Activated CD4-positive, CD25-positive, alpha-beta regulatory T cell treated with anti-CD3 and anti-CD28 coated beads, Interleukin-2, amount 50 U/mL, for 16 hours (primary cell): Measurements from ENCODE around the gene PPP1R12B.

Experiments
- DNase-seq: peaks from one replicate; pipeline ENCODE4 v3.0.0-alpha.2; 2020; ENCODE audit warnings: low read depth, low spot score

Gene PPP1R12B, protein sequence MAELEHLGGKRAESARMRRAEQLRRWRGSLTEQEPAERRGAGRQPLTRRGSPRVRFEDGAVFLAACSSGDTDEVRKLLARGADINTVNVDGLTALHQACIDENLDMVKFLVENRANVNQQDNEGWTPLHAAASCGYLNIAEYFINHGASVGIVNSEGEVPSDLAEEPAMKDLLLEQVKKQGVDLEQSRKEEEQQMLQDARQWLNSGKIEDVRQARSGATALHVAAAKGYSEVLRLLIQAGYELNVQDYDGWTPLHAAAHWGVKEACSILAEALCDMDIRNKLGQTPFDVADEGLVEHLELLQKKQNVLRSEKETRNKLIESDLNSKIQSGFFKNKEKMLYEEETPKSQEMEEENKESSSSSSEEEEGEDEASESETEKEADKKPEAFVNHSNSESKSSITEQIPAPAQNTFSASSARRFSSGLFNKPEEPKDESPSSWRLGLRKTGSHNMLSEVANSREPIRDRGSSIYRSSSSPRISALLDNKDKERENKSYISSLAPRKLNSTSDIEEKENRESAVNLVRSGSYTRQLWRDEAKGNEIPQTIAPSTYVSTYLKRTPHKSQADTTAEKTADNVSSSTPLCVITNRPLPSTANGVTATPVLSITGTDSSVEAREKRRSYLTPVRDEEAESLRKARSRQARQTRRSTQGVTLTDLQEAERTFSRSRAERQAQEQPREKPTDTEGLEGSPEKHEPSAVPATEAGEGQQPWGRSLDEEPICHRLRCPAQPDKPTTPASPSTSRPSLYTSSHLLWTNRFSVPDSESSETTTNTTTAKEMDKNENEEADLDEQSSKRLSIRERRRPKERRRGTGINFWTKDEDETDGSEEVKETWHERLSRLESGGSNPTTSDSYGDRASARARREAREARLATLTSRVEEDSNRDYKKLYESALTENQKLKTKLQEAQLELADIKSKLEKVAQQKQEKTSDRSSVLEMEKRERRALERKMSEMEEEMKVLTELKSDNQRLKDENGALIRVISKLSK

DNA sequence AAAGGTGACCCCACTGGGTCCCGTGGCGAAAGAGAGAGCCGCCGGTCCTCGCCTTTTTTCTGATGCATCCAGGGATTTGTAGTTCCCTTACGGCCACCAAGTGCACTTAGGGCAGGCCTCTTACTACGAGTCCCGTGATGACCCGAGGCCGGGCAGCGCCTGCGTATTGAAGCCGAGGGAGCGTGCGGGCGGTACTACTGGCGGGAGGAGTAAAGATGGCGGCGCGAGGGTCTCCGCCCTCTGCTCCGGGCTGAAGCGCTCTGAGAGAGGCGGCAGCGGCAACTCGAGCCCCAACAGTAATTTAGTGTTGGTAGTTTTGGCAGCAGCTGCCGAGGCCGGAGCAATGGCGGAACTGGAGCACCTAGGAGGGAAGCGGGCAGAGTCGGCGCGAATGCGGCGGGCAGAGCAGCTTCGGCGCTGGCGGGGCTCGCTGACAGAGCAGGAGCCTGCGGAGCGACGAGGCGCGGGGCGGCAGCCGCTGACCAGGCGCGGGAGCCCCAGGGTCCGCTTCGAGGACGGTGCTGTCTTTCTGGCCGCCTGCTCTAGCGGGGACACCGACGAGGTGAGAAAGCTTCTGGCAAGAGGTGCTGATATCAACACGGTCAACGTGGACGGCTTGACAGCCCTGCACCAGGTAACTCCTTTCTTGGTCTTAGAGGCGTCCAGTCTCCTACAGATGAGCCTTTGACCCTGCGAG is at the start of gene PPP1R12B:
Gene PPP1R12B (plus strand): TSS at position 191 of the 697 bp plus-strand sequence. CDS start 153 bp downstream, at position 344.
- peak; percentile 91 for DNase-seq

DNA sequence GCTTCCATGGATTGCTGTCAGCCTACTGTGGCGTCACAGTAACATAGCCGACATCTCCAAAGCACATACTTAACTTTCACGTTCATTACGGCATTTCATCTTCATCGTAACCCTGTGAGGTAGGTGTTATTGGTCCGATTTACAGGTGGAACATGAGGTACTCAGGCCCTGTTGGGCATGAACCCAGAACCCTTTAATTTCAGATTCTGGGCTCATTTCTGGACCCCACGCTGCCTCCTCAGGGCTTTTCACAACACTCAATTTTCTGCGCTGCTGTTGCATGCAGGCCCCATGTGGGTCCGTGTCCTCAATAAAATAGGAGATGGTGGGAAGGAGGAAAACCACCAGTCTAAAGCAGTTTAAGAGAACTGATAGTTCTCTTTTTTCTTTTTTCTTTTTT is 46.3 kb upstream of the PPP1R12B start:
- no peak for DNase-seq

DNA sequence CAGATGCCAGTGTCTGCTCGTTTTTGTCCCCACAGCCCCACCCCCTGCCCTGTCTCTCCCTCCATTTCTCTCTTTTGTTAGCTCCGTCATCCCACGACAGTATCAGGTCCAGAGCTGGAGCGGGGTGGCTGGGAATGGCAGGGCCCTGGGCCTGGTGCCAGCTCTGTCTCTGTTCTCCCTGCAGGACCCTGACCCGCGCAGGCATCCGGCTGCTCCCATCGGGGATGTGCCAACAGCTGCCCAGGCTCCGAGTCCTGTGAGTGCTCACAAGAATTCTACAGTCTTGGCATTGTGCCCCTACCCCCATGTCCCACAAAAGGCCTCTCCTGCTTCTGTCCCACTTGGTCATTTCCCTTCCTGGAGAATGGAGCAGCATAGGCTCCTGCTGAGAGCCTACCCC is 44.1 kb upstream of the PPP1R12B start:
- DNase-seq, result no peak

DNA sequence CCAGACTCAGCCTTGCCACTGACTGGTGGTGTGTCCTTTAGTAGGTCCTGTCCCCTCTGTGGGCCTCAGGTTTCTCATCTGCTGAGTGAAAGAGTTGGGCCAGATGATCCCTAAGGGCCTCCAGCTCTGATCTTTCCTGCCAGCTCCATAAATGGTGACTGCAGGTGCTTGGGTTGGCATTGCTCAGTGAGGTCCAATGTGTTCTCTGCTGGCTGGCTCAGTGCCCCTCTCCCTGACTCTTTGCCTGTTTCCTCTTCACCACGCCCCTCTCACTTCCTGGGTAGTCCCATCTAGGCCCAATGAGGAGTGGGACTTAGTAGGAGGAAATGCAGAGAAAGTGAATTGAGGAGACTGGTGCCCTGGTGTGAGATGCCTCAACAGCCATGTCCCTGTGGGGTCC is 43.3 kb upstream of the PPP1R12B start:
- DNase-seq, result no peak

DNA sequence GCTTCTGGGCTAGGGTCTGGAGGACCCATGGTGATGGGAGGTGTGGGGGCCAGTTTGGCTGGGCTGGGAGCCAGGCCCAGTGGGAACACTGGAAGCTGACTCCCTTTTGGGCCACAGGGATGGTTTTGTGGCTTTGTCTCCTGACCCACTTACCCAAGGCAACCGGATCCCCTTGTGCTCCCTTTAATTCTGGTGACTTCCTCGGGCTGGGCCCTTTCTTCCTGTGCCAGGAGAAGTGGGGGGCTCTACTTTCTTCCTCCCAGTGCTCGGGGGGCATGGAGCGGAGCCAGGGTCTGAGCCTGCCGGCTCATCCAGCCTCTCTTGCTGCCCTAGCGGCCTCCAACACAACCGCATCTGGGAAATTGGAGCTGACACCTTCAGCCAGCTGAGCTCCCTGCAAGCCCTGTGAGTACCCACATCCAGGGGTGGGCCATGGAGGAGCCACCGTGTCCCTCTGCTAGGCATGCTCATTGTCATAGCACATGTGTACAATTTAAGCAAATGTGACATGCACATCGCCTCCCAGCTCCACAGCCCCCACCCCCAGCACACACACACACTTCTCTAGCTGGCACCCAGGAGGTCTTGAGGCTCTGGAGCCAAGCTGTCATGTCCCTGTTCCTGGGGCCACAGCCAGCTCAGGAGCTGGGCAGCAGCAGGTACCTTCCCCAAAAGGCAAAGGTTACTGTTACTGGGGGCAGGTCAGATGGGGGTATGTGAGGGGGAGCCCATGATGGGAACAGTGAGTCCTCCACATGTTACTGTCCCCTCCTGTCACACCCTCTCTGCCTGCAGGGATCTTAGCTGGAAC is 41.8 kb upstream of the PPP1R12B start:
- DNase-seq, result no peak

DNA sequence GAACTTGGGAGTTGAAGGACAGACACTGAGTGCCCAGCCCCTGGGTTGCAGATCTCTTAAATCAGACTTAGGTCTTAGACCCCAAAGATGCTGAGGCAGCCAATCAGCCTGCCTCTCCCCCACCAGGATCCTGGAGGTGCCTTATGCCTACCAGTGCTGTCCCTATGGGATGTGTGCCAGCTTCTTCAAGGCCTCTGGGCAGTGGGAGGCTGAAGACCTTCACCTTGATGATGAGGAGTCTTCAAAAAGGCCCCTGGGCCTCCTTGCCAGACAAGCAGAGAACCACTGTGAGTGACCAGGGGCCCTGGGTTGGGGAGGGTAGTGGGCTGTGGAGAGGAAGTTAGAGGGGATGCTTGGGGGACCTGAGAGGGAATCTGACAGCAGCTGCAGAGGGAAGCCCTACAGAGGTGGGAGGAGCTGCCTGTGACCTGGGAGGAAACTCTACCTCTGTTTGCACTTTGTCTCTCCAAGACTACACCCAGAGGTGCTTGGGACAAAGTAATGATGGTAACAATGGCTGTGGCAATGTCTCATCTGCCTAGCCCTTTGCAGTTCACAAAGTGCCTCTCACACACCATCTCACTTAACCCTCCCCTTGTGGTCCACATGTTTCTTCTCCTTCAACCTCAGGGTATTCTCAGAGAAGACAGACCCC is 38.3 kb upstream of the PPP1R12B start:
- no peak for DNase-seq

DNA sequence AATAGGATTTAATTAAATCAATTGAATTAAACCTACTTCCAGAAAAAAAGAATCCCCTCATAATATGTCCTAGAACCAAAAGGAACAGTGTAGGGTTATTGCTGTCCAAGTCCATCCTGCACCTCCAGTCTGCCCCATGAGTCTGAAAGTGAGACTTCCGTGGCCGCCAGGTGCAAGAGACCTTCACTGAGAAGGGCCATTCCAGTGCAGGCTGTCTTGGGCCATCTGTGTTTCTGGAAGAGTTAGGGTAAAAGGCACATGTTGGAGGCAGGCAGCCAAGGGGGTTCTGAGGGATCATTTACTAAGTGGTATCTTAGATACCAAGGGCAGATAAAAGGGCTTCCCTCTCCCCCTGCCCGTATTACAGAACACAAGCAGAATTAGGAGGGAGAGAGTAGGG is 37.8 kb upstream of the PPP1R12B start:
- no peak for DNase-seq

DNA sequence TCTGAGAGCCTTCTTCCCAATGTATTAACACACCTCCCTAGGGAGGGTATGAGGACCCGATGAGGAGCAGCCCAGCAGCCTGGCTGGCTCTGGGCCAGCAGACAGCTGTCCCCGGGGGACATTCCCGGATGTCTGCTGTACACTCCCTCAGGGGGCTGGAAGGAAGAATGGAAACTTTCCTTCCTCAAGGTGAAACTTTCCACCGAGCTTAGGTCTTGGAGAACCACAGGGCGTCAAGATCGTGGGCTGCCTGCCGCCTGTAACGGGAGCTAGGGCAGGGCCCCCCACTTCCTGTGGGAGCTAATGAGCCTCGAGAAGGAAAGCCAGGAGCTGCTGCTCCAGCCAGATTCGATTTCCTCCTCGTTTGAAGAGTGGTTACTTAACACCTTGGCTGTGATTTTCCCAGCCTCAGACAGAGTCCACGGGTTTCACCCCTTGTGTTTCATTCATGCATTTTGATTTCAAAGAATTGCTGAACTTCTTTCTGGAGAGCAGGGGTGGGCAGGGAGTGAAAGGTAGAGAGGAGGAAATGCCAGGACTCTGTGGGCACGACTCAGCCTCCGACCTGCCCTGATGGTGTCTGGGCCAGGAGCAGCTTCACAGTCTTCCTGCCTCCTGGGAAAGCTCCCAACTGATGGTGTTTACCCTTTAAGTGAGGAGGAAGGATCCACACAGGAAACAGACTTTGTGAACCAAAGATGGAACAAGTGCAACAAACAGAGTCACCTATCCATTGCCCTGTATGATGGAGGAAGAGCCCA is 36.4 kb upstream of the PPP1R12B start:
- no peak for DNase-seq

DNA sequence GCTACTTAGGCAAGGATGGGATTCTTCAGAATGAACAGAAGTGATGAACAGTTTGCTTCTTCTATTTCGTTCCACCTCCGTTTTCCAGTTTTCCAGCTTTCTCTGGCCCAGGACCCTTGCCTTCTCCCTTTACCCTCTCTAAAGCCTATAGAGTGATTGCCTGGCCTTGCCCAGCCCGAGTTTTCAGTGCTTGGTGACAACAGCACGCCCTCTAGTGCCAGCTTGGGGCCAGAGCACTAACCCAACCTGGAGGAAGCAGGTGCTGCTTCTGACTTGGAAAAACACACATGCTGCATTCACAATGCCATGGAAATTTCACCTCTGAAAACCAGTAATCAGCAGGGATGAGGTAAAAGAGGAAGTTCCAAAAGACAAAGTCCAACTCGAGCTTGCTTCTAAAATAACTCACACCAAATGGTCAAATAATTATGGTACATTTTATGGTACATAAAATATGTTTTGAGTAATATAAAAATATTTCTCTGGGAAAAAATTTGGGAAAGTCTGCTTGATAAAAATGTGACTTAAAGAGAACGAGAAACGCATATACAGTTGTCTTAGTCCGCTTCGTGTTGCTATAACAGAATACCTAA is 32.8 kb upstream of the PPP1R12B start:
- DNase-seq, result peak; percentile 45

DNA sequence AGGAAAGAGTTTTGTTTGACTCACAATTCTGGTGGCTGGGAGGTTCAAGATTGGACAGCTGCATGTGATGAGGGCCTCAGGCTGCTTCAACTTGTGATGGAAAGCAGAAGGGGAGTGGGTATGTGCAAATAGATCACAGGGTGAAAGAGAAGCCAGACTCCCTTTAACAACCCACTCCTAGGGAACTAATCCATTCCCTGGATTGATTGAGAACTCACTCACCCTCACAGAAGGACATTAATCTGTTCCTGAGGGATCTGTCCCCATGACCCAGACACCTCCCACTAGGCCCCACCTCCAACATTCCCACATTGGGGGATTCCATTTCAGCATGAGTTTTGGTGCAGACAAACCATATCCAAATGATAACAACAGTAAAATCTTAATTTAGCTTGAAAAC is 32.3 kb upstream of the PPP1R12B start:
- no peak for DNase-seq

DNA sequence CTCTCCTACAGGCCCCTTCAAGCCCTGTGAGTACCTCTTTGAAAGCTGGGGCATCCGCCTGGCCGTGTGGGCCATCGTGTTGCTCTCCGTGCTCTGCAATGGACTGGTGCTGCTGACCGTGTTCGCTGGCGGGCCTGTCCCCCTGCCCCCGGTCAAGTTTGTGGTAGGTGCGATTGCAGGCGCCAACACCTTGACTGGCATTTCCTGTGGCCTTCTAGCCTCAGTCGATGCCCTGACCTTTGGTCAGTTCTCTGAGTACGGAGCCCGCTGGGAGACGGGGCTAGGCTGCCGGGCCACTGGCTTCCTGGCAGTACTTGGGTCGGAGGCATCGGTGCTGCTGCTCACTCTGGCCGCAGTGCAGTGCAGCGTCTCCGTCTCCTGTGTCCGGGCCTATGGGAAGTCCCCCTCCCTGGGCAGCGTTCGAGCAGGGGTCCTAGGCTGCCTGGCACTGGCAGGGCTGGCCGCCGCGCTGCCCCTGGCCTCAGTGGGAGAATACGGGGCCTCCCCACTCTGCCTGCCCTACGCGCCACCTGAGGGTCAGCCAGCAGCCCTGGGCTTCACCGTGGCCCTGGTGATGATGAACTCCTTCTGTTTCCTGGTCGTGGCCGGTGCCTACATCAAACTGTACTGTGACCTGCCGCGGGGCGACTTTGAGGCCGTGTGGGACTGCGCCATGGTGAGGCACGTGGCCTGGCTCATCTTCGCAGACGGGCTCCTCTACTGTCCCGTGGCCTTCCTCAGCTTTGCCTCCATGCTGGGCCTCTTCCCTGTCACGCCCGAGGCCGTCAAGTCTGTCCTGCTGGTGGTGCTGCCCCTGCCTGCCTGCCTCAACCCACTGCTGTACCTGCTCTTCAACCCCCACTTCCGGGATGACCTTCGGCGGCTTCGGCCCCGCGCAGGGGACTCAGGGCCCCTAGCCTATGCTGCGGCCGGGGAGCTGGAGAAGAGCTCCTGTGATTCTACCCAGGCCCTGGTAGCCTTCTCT is 30.3 kb upstream of the PPP1R12B start:
- no peak for DNase-seq

DNA sequence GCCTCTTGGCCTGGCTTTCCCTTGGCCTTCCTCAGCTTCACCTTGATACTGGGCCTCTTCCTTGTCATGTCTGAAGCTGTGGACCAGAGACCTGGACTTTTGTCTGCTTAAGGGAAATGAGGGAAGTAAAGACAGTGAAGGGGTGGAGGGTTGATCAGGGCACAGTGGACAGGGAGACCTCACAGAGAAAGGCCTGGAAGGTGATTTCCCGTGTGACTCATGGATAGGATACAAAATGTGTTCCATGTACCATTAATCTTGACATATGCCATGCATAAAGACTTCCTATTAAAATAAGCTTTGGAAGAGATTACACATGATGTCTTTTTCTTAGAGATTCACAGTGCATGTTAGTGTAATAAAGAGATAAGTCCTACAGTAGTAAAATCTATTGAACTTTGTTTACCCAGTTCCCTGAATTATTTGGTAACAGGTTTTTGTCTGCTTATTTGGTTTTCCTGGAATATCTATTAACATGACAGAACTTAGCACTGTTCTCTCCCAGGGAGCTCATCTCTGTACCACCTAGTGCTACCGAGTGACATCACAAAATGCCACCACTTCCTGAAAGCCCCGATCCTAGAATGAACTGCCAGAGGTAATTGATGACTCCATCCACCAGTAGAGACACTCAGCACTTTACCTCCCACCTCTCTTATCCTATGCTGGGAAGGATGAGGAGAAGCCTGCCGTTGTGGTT is 29.0 kb upstream of the PPP1R12B start:
- no peak for DNase-seq

DNA sequence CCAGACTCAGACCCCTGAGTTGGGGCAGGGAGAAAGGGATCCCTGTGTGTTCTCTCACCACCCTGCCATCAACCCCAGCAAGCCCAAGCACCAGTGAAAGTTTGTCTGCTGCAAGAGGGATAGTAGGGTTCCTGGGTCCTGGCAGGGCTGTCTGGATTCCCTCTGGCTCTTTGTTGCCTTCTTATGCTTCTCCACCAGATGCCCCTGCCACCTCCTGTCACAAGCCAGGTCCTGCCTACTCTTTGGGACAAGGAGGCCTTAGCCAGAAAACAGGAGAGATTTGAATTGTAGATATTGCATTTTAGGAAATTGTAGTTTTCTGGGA is 28.5 kb upstream of the PPP1R12B start:
- DNase-seq, result no peak

DNA sequence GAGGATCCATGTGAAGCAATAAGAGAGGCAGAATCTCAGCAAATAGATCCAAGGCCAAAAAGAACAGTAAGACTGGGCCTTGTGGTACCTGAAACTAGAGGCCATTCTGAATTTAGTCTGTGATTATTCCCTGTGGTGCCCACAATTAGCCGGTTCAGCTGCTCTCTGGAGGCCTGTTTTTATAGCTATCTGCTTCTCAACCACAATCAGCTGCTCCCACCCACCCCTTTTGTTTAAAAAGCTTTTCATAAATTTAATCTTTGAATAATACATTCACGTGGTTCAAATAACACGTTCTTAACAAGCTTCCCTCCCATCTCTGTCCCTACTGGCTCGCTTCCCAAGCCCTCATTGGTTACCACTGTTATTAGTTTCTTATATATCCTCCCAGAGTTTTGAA is 24.8 kb upstream of the PPP1R12B start:
- no peak for DNase-seq

DNA sequence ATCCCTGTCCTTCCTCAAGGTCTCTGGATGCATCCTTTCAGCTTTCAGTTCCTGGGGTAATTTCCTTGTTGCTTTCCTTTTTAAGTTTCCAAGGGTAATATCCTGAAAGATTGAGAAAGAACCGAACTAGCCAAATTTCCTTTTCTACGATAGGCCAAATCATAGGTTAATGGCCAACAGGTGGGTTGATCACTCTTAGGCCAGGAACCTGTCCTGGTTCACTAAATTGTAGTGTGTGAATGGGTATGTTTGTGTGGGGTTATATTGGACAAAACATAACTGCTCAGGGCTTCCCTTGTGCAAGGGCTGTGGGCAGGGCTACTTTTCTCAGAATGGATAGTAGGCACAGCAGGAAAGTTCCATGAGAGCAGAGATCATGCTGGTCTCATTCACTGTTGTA is 23.9 kb upstream of the PPP1R12B start:
- DNase-seq, result no peak

DNA sequence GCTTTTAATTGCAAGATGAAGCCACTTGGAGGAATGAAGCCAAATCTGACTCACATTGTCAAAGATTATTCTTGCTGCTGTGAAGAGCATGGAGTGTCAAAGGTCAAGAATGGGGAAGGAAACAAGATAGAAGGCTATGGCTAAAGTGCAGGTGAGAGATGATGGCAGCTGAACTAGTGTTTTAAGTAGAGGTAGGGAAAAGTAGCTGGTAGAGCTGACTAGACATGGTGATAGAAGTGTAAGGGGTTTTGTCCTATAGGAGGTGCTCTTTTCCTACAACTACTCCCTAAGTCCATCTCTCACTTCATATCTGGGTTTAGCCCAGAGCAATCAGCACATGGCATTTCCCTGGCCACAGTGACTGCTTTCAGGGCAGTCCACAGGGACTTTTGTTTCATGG is 18.6 kb upstream of the PPP1R12B start:
- no peak for DNase-seq

DNA sequence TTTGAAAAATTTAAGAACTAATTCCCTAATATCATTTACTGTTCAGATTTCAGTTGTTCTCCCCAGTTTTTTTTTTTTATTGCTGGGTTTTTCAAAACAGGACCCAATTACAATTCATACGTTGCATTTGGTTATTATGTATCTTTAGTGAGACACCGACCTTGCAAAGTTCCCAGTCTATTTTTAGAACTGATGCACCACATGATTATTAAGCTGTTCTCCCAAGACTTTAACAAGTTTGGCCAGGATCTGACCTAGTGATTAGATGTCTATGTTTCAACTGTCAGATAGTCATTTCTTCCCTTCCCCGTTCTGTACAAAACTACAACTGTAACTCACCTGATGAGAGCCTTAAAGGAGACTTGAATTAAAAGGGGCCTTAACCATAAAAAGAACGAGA is 14.6 kb upstream of the PPP1R12B start:
- DNase-seq, result no peak
